ENCODE results near the gene TMEM178B. TPM values are rescaled to one million over a fixed set of nuclear protein-coding genes. Genes with fewer than 3 reads are reported as not detected.

TMEM178B gene
- total and polyA plus RNA-seq, 12 donors = 1.2 to 54.6 (median 25.7) TPM

DNA sequence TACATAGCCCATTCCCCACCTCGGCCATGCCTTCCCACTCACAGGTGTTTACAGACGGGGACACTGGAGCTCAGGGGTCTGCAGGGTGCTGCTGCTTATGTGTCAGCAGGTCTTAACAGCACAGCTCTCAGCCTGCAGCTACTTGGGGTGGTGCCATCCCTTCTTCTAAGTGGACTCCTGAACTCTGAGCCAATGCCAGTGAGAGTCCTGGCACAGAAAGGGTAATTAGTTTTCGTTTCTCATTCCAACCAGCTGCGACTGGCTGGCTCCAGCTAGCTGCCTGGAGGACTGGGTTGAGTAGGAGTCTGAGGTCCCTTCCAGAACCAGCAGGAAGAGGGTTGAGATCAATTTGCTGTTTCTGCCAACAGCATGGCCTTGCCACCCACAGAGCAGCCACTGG, 389.1 kb downstream of the TMEM178B start:
- H3K36me3 ChIP-seq = no peaks in the 10 kb centered on the region
- H3K4me3 ChIP-seq = no peak overlapping the region
- WGBS, 2 donors = 50 to 59% methylated on average over 4 of the region's 4 CpGs
- TF ChIP-seq, protein P1, sequence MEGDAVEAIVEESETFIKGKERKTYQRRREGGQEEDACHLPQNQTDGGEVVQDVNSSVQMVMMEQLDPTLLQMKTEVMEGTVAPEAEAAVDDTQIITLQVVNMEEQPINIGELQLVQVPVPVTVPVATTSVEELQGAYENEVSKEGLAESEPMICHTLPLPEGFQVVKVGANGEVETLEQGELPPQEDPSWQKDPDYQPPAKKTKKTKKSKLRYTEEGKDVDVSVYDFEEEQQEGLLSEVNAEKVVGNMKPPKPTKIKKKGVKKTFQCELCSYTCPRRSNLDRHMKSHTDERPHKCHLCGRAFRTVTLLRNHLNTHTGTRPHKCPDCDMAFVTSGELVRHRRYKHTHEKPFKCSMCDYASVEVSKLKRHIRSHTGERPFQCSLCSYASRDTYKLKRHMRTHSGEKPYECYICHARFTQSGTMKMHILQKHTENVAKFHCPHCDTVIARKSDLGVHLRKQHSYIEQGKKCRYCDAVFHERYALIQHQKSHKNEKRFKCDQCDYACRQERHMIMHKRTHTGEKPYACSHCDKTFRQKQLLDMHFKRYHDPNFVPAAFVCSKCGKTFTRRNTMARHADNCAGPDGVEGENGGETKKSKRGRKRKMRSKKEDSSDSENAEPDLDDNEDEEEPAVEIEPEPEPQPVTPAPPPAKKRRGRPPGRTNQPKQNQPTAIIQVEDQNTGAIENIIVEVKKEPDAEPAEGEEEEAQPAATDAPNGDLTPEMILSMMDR (IDR thresholded peaks at IDR 0.05) = no peak
- peak in 1 of 2 donors; percentile 19 for DNase-seq
- H3K27me3 ChIP-seq = no peaks in the 10 kb centered on the region
- peak in 4 of 8 donors; percentile 29 to 57 (median 44) for ATAC-seq
- H3K4me1 ChIP-seq = peaks cover 0 to 22% (median 16%) of the 10 kb centered on the region in 9 donors
- intact Hi-C loops (cut with DNase I) = no loop called here
- no peak overlapping the region for H3K27ac ChIP-seq
- H3K9me3 ChIP-seq = no peaks in the 10 kb centered on the region

DNA sequence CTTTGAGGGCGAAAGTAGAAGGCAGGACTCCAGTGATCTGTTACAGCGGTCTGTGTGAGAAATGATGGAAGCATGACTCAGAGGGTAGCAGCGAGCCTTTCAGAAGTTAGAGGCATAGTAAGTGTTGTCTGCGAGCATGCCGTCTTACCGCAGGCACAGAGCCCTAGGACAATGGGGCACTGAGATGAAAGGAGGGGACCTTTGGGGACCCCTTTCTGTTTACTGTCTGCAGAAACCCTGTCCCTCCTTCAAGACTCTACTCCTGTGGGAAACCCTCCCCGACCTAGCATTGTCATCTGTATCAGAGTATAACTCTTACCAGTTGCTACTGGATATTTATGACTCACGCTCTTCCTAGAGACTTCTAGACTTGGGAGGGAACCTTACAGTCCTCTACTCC, 390.1 kb downstream of the TMEM178B start:
- no peak overlapping the region for H3K27ac ChIP-seq
- TF ChIP-seq, protein P1 (IDR thresholded peaks at IDR 0.05) = no peak
- H3K36me3 ChIP-seq = no peaks in the 10 kb centered on the region
- intact Hi-C loops (cut with DNase I) = no loop called here
- H3K27me3 ChIP-seq = no peaks in the 10 kb centered on the region
- no peak for DNase-seq
- 85 to 93% methylated on average over 8 of the region's 8 CpGs for WGBS, 2 donors
- H3K9me3 ChIP-seq = no peaks in the 10 kb centered on the region
- ATAC-seq = no peak
- no peak overlapping the region for H3K4me3 ChIP-seq
- H3K4me1 ChIP-seq = peaks cover 0 to 22% (median 16%) of the 10 kb centered on the region in 9 donors

DNA sequence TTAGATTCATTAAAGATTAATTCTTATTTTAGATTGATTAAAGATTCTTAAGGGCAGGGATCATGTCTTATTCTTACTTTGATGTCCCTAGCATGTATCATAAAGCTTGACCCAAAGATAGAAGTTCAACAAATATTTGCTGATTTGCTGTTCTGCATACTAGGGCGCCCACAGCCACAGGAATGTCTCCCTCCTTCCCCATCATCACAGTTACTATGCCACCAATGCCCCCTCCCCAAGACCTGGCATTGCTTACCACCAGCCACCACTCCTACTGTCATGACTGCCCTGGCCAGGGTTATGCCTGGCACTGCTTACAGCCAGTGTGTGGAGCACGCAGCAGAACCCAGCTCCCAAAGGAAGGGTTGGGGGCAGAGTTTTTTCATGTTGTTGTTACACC, 390.7 kb downstream of the TMEM178B start:
- intact Hi-C loops (cut with DNase I) = no loop called here
- WGBS, 2 donors = 83 to 91% methylated on average over 2 of the region's 2 CpGs
- no peaks in the 10 kb centered on the region for H3K9me3 ChIP-seq
- no peak for DNase-seq
- H3K4me3 ChIP-seq = no peak overlapping the region
- H3K27ac ChIP-seq = no peak overlapping the region
- H3K36me3 ChIP-seq = no peaks in the 10 kb centered on the region
- TF ChIP-seq, protein P1 (IDR thresholded peaks at IDR 0.05) = no peak
- peaks cover 0 to 22% (median 16%) of the 10 kb centered on the region in 9 donors for H3K4me1 ChIP-seq
- ATAC-seq = no peak
- H3K27me3 ChIP-seq = no peaks in the 10 kb centered on the region

DNA sequence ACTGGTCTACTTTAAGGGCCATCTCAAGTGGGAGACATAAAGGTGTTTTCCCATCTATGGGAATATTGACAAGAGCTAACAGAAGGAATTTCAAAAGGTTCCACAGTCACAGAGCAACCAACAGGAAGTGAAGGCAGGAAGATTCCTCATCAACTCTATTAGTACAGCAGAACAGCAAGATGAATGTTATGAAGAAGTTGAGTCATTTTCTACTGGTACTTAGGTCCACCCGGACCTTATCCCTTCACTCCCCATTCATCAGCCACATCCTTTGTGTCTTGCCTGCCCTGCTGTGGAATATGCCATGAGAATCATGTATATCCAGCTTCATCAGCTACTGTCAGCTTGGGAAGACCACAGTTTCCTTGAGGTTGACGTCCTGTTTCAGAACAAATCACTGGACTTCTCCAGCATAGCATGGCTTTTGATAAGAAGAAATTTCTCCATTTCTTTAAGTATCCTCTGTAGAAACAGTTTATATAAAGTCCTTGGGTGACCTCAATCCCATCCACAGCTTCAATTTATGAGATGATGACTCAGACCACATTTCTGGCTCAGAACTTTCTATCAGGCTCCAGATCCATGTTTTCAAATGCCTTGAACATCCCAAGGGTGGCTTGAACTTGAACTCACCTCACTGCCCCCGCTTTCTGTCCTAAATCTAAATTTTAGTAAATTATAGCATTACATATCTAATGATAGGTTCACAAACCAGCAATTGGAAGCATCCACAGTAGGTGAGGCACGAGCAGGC, 392.5 kb downstream of the TMEM178B start:
- Histone ChIP-seq H3K36me3 (no peaks in the 10 kb centered on the region), H3K4me3 (no peak overlapping the region), H3K9me3 (no peaks in the 10 kb centered on the region), H3K4me1 (peaks cover 0 to 15% (median 6%) of the 10 kb centered on the region in 9 donors), H3K27me3 (no peaks in the 10 kb centered on the region), H3K27ac (no peak overlapping the region)
- WGBS, 2 donors = 68 to 71% methylated on average over 4 of the region's 4 CpGs
- DNase-seq (no peak), ATAC-seq (peak in 3 of 8 donors; percentile 34 to 44 (median 44))
- intact Hi-C loops (cut with DNase I) = no loop called here
- TF ChIP-seq, protein P1 (IDR thresholded peaks at IDR 0.05) = no peak
